ENCODE results near the gene ABR. TPM values are rescaled to one million over a fixed set of nuclear protein-coding genes. Genes with fewer than 3 reads are reported as not detected.

The ABR gene
- total and polyA plus RNA-seq, 2 of the 13 experiments (the other 11 are each of a cell fraction or from before 2014, with no cell fraction given) = 12.4 to 40.4 TPM

DNA sequence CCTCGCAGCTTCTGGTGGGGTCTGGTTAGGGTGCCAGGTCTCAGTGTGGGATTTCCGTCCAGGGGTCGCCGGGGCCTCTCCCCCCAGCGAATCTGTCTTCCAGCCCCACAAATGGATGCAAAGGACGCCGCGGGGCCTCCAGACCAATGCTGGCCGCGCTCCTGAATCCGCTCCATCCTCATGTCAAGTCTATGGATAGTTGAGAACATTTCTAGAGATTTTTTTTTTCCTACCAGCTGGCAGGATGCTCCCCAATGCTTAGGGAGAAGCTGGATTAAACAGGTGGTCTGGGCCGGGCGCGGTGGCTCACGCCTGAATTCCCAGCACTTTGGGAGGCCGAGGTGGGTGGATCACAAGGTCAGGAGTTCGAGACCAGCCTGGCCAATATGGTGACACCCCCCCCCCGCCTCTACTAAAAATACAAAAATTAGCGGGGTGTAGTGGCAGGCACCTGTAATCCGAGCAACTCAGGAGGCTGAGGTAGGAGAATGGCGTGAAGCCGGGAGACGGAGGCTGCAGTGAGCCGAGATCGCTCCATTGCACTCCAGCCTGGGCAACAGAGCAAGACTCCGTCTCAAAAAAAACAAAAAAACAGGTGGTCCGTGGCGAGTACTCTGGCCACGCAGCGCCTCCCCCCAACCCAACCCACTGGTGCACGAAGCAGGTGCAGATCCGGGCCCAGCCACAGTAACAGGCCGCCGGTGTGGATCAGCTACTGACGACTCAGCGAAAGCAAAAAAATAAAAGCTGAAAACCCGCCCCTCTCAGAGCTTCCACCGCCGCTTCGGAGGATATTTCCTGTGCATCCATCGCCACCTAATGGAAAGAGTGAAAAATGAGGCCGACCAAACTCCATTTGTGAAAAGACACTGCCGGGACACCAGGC, 199.1 kb downstream of the ABR start (continued):
- TF ChIP-seq ZNF484 (CRISPR knock-in tag; IDR thresholded peaks at IDR 0.05; ENCODE audit: borderline replicate concordance, low read depth) (no peak), RAD51 (IDR thresholded peaks at IDR 0.05; ENCODE audit: borderline replicate concordance) (no peak), PBX3 (CRISPR knock-in tag; IDR thresholded peaks at IDR 0.05; ENCODE audit: borderline replicate concordance) (no peak), AGO2 (optimal IDR thresholded peaks at IDR 0.05; ENCODE audit: low read depth, low read length) (no peak), HES4 (CRISPR knock-in tag; IDR thresholded peaks at IDR 0.05; ENCODE audit: borderline replicate concordance) (no peak), ZBTB20 (CRISPR knock-in tag; IDR thresholded peaks at IDR 0.05; ENCODE audit: borderline replicate concordance, low read depth) (no peak), ZNF609 (CRISPR knock-in tag; IDR thresholded peaks at IDR 0.05; ENCODE audit: borderline replicate concordance) (no peak), TCF7L2 (IDR thresholded peaks at IDR 0.05; ENCODE audit: low read depth, low read length) (no peak), KLF11 (CRISPR knock-in tag; IDR thresholded peaks at IDR 0.05) (0 out of 2 replicates have a peak, but pooled peaks have one; percentile 31), NCOA5 (CRISPR knock-in tag; IDR thresholded peaks at IDR 0.05) (no peak), ZNF460 (CRISPR knock-in tag; IDR thresholded peaks at IDR 0.05; ENCODE audit: borderline replicate concordance) (no peak), NCOA2 (CRISPR knock-in tag; IDR thresholded peaks at IDR 0.05) (no peak), SP5 (CRISPR knock-in tag; IDR thresholded peaks at IDR 0.05; ENCODE audit: borderline replicate concordance, low read depth) (0 out of 2 replicates have a peak, but pooled peaks have one; percentile 16)
- TF ChIP-seq, protein P1, sequence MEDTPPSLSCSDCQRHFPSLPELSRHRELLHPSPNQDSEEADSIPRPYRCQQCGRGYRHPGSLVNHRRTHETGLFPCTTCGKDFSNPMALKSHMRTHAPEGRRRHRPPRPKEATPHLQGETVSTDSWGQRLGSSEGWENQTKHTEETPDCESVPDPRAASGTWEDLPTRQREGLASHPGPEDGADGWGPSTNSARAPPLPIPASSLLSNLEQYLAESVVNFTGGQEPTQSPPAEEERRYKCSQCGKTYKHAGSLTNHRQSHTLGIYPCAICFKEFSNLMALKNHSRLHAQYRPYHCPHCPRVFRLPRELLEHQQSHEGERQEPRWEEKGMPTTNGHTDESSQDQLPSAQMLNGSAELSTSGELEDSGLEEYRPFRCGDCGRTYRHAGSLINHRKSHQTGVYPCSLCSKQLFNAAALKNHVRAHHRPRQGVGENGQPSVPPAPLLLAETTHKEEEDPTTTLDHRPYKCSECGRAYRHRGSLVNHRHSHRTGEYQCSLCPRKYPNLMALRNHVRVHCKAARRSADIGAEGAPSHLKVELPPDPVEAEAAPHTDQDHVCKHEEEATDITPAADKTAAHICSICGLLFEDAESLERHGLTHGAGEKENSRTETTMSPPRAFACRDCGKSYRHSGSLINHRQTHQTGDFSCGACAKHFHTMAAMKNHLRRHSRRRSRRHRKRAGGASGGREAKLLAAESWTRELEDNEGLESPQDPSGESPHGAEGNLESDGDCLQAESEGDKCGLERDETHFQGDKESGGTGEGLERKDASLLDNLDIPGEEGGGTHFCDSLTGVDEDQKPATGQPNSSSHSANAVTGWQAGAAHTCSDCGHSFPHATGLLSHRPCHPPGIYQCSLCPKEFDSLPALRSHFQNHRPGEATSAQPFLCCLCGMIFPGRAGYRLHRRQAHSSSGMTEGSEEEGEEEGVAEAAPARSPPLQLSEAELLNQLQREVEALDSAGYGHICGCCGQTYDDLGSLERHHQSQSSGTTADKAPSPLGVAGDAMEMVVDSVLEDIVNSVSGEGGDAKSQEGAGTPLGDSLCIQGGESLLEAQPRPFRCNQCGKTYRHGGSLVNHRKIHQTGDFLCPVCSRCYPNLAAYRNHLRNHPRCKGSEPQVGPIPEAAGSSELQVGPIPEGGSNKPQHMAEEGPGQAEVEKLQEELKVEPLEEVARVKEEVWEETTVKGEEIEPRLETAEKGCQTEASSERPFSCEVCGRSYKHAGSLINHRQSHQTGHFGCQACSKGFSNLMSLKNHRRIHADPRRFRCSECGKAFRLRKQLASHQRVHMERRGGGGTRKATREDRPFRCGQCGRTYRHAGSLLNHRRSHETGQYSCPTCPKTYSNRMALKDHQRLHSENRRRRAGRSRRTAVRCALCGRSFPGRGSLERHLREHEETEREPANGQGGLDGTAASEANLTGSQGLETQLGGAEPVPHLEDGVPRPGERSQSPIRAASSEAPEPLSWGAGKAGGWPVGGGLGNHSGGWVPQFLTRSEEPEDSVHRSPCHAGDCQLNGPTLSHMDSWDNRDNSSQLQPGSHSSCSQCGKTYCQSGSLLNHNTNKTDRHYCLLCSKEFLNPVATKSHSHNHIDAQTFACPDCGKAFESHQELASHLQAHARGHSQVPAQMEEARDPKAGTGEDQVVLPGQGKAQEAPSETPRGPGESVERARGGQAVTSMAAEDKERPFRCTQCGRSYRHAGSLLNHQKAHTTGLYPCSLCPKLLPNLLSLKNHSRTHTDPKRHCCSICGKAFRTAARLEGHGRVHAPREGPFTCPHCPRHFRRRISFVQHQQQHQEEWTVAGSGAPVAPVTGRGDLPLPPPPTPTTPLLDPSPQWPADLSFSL (CRISPR knock-in tag; IDR thresholded peaks at IDR 0.05) = no peak
- TF ChIP-seq, protein P2, sequence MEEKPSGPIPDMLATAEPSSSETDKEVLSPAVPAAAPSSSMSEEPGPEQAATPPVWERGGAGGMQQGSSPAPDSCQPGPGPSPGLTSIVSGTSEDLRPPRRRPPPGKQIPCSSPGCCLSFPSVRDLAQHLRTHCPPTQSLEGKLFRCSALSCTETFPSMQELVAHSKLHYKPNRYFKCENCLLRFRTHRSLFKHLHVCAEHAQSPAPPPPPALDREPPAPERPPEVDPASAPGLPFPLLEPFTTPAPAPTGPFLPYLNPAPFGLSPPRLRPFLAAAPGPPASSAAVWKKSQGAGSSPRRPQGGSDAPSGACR (CRISPR knock-in tag; IDR thresholded peaks at IDR 0.05) = no peak
